ENCODE measurements around the gene AUTS2. TPM values are rescaled to one million over a fixed set of nuclear protein-coding genes. Genes with fewer than 3 reads are reported as not detected.

The AUTS2 gene
- total RNA-seq, 2 experiments from 2014 or later = 16.9 to 17.7 TPM

DNA sequence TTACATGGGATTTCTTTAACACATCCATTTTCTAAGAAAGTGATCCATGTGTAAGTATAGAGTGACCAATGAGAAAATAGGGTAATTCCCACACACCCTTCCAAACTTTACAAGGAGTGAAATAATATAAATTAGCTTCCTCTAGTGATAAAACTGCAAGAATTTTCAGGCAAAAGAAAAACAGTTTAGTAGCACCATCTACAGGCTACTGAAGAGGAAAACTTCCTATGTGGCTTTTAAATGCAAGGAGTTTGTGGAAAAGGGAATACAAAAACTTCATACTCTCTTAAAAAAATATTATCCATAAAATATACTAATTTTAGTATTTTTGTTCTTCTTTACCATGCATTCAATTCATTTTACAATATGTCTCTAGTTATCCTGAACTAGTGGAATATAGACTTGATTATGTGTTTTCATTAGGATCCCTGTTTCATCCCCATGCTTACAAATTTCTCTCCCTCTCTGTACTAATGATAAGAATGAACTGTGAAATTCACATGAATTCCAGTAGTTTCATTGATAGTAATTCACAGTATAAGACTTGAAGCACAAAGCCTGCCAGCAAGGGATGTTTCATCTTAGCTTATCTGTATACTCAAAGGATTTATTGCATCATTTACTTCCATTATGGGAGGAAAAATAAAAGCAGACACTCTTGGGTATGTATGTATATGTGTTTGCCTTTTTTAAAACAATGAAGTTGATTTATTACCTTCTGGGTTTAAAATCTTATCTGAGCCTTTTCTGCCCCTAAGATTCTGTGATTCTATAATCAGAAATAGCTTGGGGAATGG, 442.9 kb downstream of the AUTS2 start:
- POLR2A ChIA-PET = no interaction called here
- no peak for DNase-seq
- Mint-ChIP-seq H3K27ac (no peak overlapping the region), H3K9me3 (no peaks in the 10 kb centered on the region), H3K27me3 (no peaks in the 10 kb centered on the region), H3K4me1 (no peaks in the 10 kb centered on the region), H3K4me3 (no peak overlapping the region), H3K36me3 (ENCODE audit: low read depth) (no peaks in the 10 kb centered on the region)
- CTCF ChIA-PET = no interaction called here

DNA sequence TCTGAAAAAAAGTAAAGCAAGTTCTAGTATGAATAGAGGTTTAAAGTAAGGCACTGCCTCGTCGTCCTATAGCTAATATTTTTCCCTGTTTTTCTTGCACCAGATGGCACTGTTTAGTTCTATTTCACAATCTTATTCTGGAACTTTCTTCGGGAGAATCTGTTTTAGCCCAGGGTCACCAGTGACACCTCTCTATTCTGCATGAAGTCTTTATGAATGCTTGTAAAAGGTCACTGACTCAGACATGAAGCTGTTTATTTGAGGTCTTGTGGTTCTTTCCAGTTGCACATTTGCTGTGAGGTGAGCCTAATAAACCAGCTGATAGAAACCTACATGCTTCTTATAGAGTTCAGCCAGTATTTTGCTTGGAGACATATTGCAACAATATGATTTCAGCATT, 444.3 kb downstream of the AUTS2 start:
- Mint-ChIP-seq H3K4me1 (no peaks in the 10 kb centered on the region), H3K4me3 (no peak overlapping the region), H3K9me3 (no peaks in the 10 kb centered on the region), H3K27me3 (no peaks in the 10 kb centered on the region), H3K27ac (no peak overlapping the region), H3K36me3 (ENCODE audit: low read depth) (no peaks in the 10 kb centered on the region)
- no peak for DNase-seq
- ChIA-PET POLR2A (no interaction called here), CTCF (no interaction called here)

DNA sequence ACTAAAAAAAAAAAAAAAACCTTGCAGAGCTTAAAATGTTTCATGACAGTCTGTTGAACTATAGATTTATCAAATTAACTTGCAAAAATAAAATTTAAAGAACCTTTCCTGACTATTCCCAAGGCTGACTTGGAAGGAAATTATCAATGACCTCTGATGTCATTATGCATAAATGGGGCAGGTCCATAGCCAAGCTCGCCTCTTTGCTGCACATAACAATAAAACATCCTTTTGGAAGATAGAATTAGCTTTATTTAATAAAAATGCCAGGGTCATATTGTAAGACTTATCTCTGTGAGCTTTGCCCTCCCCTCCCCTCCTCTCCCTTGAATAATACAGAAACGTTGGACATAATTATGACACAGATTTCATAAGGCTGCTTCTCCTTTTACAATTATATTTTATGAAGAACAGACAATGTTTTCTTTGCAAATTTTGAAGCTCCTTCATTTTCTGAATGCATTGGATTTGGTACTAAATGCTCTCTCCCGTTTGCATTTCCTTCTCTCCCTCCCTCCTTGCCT, 444.8 kb downstream of the AUTS2 start:
- no peak for DNase-seq

DNA sequence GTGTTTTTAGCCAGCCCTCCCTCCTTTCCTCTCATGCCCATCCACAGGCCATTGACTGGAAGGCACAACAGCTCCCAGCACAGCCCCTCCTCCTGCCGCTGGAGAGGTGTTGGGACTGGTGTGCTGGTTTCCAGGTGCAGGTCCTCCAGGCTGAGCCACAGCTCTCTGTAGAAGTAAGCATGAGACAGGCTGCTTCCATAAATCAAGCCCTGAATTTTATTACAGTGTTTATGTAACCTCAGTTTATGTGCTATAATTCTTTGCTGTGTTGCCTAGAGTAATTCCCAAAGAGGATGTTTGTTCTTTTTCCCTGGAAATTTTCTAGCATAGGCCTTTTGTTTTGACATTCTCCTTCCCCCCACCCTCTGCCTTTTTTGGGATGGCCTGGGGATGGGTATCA, 445.8 kb downstream of the AUTS2 start:
- no peak for DNase-seq
- Mint-ChIP-seq H3K4me3 (no peak overlapping the region), H3K36me3 (ENCODE audit: low read depth) (no peaks in the 10 kb centered on the region), H3K9me3 (no peaks in the 10 kb centered on the region), H3K4me1 (no peaks in the 10 kb centered on the region), H3K27ac (no peak overlapping the region), H3K27me3 (no peaks in the 10 kb centered on the region)
- CTCF ChIA-PET = interaction anchor here (1.3 kb wide), 1 partner anchor 655 kb away, joined by 3 read pairs; no protein-coding TSS in a partner anchor
- POLR2A ChIA-PET = no interaction called here

More for the DNA sequence above, 444.8 kb downstream of the AUTS2 start:
- Mint-ChIP-seq H3K27me3 (no peaks in the 10 kb centered on the region), H3K27ac (no peak overlapping the region), H3K4me1 (no peaks in the 10 kb centered on the region), H3K36me3 (ENCODE audit: low read depth) (no peaks in the 10 kb centered on the region), H3K9me3 (no peaks in the 10 kb centered on the region), H3K4me3 (no peak overlapping the region)
- CTCF ChIA-PET = interaction anchor here (1.3 kb wide), 1 partner anchor 656 kb away, joined by 3 read pairs; no protein-coding TSS in a partner anchor
- POLR2A ChIA-PET = no interaction called here

DNA sequence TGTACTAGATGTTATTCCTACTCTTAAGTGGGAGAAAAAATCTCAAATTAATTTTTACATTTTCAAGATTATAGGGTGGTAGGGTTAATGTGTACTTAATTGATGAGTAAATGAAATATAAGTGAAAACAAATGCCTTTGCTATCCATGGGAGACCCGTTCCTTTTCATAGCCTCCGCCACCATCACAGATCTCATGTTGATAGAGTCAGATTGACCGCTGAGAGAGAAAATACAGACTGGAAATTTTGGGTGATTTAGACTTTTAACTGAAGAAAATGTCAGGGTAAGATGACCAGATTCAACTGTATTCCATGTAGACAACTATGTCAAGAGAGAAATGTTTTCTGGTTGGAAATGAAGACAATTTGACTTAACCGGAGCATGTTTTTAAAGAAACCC, 446.2 kb downstream of the AUTS2 start:
- Mint-ChIP-seq H3K4me3 (no peak overlapping the region), H3K9me3 (no peaks in the 10 kb centered on the region), H3K27me3 (no peaks in the 10 kb centered on the region), H3K4me1 (no peaks in the 10 kb centered on the region), H3K36me3 (ENCODE audit: low read depth) (no peaks in the 10 kb centered on the region), H3K27ac (no peak overlapping the region)
- ChIA-PET POLR2A (no interaction called here), CTCF (interaction anchor here (1.3 kb wide), 1 partner anchor 654 kb away, joined by 3 read pairs; no protein-coding TSS in a partner anchor)
- no peak for DNase-seq

DNA sequence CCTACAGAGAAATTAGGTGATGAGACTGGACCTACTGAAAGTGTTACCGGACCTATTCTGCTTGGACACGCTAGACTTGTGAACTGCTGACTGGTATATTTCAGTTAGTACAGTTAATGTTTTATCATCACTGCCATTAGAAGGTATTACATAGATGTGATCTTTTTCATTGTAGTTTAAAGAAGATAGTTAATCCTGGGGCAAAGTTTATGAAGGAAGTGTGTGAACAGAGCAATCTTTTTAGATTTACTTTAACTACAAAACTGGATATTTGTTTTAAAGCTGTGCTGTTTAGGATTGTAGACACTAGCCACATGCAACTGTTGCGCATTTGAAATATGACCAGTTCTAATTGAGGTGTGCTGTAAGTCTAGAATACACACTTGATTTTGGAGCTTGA, 446.7 kb downstream of the AUTS2 start:
- no peaks in the 10 kb centered on the region for H3K36me3 Mint-ChIP-seq (ENCODE audit: low read depth)
- no peaks in the 10 kb centered on the region for H3K9me3 Mint-ChIP-seq
- no peak for DNase-seq
- POLR2A ChIA-PET = no interaction called here
- H3K4me1 Mint-ChIP-seq = no peaks in the 10 kb centered on the region
- no peak overlapping the region for H3K4me3 Mint-ChIP-seq
- no peaks in the 10 kb centered on the region for H3K27me3 Mint-ChIP-seq
- H3K27ac Mint-ChIP-seq = no peak overlapping the region
- CTCF ChIA-PET = no interaction called here

DNA sequence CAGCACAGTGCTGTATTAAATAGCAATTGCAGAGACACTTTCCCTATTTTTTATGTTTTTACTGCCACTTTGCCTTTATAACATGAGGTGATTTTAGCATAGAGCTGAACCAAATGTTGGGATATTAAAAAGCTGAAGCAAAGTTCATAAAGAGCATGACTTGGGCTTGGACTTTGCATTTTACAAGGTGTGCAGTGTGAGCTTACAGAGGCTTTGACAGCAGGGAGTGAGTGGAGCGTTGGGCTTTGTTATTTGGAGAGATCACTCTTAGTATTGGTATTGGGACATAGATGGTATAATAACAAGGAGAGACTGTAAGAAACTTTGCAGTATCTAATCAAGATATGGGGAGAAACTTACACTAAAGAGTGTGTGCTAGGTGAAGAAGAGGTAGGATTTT, 449.1 kb downstream of the AUTS2 start:
- POLR2A ChIA-PET = no interaction called here
- DNase-seq = no peak
- Mint-ChIP-seq H3K36me3 (ENCODE audit: low read depth) (no peaks in the 10 kb centered on the region), H3K4me1 (no peaks in the 10 kb centered on the region), H3K4me3 (no peak overlapping the region), H3K27ac (no peak overlapping the region), H3K9me3 (no peaks in the 10 kb centered on the region), H3K27me3 (no peaks in the 10 kb centered on the region)
- CTCF ChIA-PET = no interaction called here

DNA sequence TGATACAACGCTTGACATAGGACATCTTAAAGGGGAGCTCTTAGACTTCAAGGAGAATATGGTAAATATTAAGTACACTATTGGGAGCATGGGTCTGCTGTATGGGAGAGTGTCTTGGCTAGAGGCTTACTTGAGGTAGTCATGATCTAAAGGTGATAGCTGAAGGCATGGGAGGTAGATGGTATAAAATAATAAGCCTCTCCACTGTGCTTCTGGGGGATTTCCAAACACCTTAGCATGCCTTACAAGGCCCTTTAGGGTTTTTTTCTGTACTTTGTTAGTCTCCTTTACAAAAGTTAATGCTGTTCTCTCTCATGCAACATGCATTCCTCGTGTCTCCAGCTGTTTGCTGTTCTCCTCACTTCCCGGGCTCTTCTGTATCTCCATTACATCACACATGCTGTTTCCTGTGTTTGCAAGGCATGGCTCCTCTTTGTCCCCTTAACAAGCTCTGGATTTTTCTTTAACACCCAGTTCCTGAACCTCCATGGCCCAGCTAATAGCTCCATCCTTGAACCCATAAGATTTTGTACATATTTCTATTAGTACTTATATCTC, 449.7 kb downstream of the AUTS2 start:
- H3K4me1 Mint-ChIP-seq = no peaks in the 10 kb centered on the region
- no peaks in the 10 kb centered on the region for H3K36me3 Mint-ChIP-seq (ENCODE audit: low read depth)
- no peak for DNase-seq
- CTCF ChIA-PET = interaction anchor here (0.6 to 0.7 kb wide), 2 partner anchors 14 to 20 kb away, joined by 3 read pairs; no protein-coding TSS in a partner anchor
- H3K27ac Mint-ChIP-seq = no peak overlapping the region
- no peaks in the 10 kb centered on the region for H3K9me3 Mint-ChIP-seq
- H3K27me3 Mint-ChIP-seq = no peaks in the 10 kb centered on the region
- POLR2A ChIA-PET = no interaction called here
- no peak overlapping the region for H3K4me3 Mint-ChIP-seq

DNA sequence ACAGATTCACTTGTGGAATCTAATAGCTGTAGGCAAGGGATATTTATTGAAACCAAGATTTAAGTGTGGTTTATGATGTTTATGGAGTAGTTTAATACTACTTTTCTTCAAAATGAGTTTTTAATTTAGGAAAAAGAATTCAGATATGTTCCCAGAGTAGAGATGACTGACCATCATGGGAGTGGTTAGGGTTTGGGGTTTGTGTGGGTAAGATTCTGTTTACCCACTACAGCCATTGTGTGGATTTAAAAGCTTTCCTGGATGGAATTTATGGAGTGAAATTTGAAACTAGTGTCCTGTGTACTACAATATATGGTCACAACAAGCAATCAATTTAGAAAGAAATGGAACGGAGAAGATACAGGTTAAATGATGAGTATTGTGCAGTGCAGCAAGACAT, 453.5 kb downstream of the AUTS2 start:
- CTCF ChIA-PET = no interaction called here
- Mint-ChIP-seq H3K9me3 (no peaks in the 10 kb centered on the region), H3K27me3 (no peaks in the 10 kb centered on the region), H3K4me1 (no peaks in the 10 kb centered on the region), H3K36me3 (ENCODE audit: low read depth) (no peaks in the 10 kb centered on the region), H3K4me3 (no peak overlapping the region), H3K27ac (no peak overlapping the region)
- POLR2A ChIA-PET = no interaction called here
- no peak for DNase-seq

DNA sequence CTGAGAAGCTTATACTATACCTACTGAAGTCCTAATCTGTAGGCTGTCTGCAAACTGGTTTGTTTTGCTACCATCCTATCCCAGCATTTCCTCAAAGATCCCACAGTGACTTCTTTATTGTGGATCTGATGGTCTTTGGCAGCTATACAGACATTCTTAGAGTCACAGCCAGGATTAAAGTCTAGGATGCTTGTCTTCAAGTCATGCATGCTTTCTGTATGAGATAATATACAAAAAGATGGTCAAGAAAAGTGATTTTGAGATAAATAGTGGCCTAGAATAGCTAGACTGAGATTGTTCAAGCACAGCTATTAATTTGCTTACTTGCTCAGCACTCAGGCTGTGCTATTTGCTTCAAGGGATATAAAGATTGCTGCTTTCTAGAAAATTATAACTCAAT, 454.4 kb downstream of the AUTS2 start:
- Mint-ChIP-seq H3K4me1 (no peaks in the 10 kb centered on the region), H3K4me3 (no peak overlapping the region), H3K27ac (no peak overlapping the region), H3K36me3 (ENCODE audit: low read depth) (no peaks in the 10 kb centered on the region), H3K9me3 (no peaks in the 10 kb centered on the region), H3K27me3 (no peaks in the 10 kb centered on the region)
- ChIA-PET POLR2A (interaction anchor here (0.6 kb wide), 1 partner anchor 596 kb away, joined by 4 read pairs; no protein-coding TSS in a partner anchor), CTCF (no interaction called here)
- no peak for DNase-seq

DNA sequence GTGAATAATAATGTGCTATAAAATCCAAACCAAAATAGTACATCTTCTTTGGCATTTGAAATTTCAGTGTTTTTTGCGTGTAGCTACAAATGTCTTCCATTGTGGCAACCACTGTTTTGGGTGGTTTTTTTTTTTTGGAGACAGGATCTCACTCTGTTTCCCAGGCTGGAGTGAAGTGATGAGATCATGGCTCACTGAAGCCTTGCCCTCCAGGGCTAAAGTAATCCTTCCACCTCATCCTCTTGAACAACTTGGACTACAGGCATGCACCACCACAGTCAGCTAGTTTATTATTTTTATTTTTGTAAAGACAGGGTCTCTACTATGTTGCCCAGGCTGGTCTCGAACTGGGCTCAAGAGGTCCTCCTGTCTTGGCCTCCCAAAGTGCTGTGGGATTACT, 455.1 kb downstream of the AUTS2 start:
- POLR2A ChIA-PET = interaction anchor here (0.6 kb wide), 1 partner anchor 596 kb away, joined by 4 read pairs; no protein-coding TSS in a partner anchor
- DNase-seq = no peak
- Mint-ChIP-seq H3K27me3 (no peaks in the 10 kb centered on the region), H3K27ac (no peak overlapping the region), H3K36me3 (ENCODE audit: low read depth) (no peaks in the 10 kb centered on the region), H3K9me3 (no peaks in the 10 kb centered on the region), H3K4me3 (no peak overlapping the region), H3K4me1 (no peaks in the 10 kb centered on the region)
- CTCF ChIA-PET = no interaction called here

DNA sequence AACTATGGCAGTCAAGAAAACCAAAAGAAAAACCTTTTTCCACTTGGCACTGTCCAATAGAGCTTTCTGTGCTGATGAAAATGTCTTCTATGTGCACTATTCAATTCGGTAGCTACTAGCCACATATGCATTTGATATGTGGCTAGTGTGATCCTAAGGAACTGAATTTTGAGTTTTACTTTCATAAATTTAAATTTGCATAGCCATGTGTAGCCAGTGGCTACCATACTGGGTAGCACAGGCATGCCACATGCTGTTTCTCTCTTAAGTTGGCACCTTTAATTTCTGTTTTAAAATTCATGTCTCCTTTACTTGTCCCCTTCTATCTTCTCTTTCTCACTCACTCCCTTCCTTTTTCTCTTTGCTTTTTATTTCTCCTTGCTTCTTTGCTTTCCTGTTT, 455.7 kb downstream of the AUTS2 start:
- Mint-ChIP-seq H3K27ac (no peak overlapping the region), H3K4me1 (no peaks in the 10 kb centered on the region), H3K9me3 (no peaks in the 10 kb centered on the region), H3K27me3 (no peaks in the 10 kb centered on the region), H3K4me3 (no peak overlapping the region), H3K36me3 (ENCODE audit: low read depth) (no peaks in the 10 kb centered on the region)
- CTCF ChIA-PET = no interaction called here
- no peak for DNase-seq
- POLR2A ChIA-PET = no interaction called here

DNA sequence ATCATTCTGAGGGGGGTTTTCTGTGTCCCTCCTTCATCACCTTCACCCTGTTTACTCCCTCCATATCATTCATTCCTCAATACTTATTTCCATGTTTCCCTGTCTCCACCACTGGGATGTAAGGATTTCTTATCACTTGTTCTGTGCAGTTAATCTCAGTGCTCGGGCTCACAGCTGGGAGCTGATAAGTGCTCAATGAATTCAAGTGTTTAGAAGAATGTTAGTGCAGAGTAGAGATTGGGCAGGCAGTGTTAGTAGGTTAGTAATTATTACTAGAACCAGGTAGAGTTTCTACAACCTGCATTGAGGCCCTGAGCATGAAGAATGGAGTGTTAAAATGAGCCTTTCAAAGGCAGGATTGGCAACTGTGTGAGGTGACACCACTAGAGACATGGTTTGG, 458.1 kb downstream of the AUTS2 start:
- CTCF ChIA-PET = no interaction called here
- no peaks in the 10 kb centered on the region for H3K27me3 Mint-ChIP-seq

More for the DNA sequence above, 458.1 kb downstream of the AUTS2 start:
- Mint-ChIP-seq H3K4me1 (peaks cover 2% of the 10 kb centered on the region), H3K9me3 (no peaks in the 10 kb centered on the region), H3K36me3 (ENCODE audit: low read depth) (no peaks in the 10 kb centered on the region), H3K27ac (no peak overlapping the region), H3K4me3 (no peak overlapping the region)
- POLR2A ChIA-PET = no interaction called here
- no peak for DNase-seq
